Amniotic stem cell (primary cell): ENCODE data around the gene SLC6A7.

Experiments used
- DNase-seq: peaks from one replicate; lab custom pipeline; 2025; lab: John Stamatoyannopoulos, UW

Gene SLC6A7

DNA sequence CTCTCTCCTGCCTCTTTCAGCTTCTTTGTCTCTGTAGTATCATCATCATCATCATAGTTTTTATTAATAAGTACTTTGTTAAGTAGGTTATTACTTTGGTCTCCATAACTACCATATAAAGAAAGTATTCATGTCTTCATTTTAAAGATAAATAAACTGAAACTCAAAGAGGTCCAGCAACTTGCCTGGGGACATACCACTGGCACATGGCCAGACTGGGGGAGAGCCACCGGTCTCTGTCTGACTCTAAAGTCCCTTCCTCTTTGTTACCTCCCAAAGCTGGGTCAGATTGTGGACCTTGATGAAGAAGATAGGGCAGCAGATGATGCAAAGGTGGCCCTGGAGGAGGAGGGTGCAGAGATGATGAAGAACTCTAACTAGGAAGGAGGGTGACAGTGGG is 14.8 kb upstream of the SLC6A7 start:
- DNase-seq = no peak

DNA sequence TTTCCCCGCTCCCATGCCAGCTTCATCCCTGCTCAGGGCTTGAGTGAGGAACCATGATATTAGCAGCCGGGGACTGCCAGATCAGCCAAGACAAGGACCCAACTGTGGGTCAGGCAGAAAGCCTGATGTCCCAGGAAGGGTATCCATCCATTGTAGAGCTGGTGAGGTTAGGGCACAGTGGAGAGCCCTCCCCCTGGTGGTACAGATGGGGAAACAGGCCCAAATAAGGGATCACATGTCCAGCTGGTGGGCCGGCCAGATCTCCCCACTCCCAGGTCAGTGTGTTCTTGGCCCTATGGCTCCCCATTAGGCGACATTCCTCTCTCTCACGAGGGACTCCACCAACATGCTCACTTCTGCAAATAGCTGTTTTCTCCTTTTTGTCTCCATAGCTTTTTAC is 14.3 kb upstream of the SLC6A7 start:
- no peak for DNase-seq

DNA sequence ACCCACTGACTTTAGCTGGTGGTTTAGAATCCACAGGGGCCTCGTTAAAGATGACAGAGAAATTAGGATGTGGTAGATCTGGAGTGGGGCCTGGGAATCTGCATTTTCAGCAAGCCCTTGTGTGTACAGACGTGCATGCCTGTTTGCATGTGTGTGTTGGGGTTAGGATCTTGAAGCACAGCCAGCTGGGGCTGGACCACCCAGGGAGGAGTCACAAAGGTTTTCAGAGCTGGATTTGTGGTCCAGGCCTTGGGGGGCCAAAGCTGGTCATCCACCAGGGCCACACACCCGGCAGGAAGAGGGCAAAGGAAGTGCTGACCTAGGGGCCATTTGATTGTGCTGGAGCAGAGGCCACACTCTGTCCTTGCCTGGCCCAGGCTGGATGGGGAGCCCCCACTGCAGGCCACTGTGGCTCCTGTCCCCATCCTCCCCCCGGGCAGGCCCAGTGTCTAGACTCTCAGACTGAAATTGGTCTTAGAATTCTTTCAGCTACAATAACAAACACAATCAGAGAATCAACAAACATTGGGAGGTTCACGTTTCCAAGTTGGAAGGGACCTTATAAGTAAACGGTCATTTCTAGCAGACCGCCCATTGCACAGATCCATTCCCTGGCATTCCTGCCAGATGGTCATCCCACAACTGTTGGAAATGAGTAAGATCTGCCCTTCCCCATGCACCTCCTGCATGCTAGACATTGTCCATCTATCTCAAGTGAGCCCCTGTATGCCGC is 13.0 kb upstream of the SLC6A7 start:
- no peak for DNase-seq

DNA sequence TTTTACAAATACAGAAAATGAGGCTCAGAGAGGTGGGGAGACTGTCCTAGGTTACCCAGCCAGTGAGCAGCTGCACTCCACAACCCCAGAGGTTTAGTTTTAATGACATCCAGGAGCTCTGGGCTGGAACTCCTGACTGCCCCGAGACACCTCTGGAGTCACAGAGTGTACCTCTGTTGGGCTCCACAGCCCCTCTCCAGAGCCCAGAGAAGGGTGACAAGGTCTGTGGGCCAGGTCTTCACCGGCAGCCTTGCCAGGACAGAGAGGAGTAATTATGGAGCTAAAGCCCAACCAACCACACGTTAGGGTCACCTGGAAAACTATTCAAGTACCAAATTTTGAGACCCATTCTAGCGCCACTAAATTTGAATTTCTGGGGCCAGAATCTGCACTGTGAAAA is 12.1 kb upstream of the SLC6A7 start:
- no peak for DNase-seq

DNA sequence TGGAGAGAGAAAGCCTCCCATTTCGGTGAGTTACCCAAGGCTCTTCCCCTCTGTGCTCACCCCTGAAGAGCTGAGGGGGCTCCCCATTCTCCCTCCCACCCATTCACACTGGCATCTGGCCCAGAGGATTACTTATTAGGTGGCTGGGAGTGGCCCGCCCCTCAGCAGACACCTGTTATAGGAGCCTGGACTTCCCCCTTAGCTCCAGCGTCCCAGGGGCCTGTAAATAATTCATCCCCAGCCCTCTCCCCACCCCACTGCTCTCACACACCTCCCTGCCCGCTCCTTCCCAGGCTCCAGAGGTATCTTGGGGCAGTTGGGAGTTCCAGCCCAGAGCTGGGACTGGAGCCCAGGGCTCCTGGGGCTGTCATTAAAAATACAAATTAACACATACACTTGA is 11.6 kb upstream of the SLC6A7 start:
- no peak for DNase-seq

DNA sequence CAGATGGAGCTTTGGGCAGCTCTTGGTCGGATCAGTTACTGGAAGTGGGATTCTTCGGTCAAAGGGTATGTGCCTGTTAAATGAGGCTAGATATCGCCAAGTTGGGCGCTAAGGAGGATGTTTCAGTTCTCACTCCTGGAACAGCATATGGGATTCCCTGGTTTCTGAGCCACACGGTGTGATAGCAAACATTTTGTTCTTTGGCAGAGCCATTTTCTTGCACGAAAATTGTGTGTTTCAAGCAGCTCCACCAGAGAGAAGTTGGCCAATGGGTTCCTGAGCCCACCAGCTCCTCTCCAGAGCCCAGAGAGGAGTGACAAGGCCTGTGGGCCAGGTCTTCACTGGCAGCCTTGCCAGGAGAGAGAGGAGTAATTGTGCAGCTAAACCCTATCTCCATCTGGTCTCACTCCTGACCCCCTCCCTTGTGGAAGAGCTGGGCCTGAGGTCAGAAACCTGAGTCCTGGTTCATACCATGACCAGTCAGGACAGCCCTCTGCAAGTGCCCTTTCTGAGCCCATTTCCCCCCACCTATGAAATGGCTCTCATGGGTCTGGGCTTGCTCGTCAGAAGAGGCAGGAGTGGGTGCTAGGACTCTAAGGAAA is 10.7 kb upstream of the SLC6A7 start:
- DNase-seq = no peak

DNA sequence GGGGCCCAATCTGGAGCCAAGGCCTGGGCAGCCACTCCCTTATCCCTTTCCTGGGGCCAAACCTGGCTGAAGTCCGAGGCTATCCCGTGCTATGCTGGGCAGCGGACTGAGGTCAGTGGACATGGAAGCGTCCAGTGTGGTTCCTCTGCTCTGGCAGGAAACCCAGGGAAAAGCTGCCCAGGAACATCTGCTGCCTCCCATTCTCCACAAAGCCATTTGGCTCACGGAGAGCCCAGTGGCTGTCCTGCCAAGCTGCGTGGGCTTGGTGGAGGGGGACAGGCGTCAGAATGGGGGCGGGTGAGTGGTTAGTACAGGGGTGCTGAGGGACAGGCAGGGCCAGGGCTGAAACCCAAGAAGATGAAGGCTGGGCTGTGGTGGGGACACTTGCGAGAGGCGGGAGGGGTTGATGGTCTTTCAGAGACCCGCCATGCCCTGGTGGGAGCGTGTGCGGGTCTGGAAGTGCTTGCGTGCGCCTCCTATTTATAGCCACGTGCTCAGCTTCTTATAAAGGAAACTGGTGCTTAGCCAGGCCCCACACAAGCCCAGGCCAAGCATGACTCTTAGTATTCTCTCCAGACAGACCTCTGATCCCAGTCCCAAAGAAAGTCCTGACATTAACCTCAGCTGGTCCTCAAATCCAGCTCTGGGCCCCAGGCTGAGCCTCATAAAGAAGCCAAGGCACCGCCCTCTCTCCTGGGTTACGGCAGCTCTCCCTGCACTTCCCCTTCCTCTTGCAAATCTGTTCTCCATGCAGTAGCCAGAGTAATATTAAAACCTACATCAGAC is 9.4 kb upstream of the SLC6A7 start:
- no peak for DNase-seq

DNA sequence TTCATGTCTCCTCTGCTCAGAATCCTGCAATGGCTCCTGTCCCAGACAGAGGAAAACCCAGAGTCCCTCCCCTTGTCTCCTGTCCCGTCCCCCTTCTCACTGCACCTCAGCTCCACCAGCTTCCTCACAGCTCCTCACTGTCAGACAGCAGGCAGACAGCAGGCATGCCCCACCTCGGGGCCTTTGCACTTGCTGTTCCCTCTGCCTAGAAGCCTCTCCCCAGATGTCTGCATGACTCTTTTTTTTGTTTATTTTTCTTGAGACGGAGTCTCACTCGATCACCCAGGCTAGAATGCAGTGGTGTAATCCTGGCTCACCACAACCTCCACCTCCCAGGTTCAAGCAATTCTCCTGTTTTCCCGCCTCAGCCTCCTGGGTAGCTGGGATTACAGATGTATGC is 8.8 kb upstream of the SLC6A7 start:
- no peak for DNase-seq

DNA sequence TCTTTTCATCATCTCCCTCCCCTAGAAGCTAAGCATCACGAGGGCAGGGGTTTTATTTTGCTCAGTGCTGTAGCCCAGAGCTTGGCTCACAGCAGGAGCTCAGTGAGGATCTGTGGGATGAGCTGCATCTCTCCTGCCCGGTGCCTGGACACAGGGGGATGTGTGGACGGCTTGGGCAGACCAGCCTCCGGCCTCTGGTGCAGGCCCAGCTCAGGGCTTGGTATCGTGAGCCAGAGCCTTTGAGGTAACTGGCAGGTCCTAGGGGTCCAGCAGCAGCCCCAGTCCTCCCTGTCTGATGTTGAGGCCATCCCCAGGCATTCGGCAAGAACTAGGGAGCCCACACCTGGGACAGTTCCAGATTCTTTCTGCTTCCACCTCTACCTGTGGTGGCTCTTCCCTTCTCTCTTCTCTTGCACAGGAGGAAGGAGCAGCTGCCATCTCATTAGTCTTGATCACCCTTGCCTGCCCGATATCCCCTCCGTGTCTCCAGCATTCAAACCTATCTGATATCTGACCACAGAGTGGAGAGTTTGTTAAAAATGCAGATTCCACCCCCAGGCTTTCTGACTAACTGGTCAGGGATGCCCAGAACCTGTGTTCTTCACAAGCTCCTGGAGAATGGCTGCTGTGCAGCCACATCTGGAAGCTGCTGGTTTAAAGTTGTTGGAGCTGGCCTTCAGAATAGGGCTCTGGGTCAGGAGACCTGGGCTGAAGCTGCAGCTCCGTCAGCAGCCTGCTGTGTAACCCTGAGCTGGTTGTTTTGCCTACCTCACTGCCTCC is 7.9 kb upstream of the SLC6A7 start:
- no peak for DNase-seq

DNA sequence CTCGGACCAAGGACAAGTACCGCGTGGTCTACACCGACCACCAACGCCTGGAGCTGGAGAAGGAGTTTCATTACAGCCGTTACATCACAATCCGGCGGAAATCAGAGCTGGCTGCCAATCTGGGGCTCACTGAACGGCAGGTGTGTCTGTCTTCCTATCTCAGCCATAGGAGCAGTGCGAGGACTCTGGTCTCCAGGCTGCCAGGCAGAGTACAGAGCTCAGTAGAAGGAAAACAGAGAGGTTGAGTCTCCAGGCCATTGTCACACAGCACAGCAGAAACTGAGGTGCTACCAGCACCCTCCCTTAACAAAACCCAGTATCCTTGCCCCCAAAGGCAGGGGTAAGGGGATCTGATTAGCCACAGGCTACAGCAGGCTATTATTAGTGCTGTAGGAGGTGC is 7.1 kb upstream of the SLC6A7 start:
- no peak for DNase-seq

DNA sequence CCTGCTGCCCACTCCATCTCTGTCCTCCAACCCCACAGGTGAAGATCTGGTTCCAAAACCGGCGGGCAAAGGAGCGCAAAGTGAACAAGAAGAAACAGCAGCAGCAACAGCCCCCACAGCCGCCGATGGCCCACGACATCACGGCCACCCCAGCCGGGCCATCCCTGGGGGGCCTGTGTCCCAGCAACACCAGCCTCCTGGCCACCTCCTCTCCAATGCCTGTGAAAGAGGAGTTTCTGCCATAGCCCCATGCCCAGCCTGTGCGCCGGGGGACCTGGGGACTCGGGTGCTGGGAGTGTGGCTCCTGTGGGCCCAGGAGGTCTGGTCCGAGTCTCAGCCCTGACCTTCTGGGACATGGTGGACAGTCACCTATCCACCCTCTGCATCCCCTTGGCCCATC is 6.4 kb upstream of the SLC6A7 start:
- no peak for DNase-seq

DNA sequence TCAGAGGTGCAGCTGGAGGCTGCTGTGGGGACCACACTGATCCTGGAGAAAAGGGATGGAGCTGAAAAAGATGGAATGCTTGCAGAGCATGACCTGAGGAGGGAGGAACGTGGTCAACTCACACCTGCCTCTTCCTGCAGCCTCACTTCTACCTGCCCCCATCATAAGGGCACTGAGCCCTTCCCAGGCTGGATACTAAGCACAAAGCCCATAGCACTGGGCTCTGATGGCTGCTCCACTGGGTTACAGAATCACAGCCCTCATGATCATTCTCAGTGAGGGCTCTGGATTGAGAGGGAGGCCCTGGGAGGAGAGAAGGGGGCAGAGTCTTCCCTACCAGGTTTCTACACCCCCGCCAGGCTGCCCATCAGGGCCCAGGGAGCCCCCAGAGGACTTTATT is 5.9 kb upstream of the SLC6A7 start:
- no peak for DNase-seq

DNA sequence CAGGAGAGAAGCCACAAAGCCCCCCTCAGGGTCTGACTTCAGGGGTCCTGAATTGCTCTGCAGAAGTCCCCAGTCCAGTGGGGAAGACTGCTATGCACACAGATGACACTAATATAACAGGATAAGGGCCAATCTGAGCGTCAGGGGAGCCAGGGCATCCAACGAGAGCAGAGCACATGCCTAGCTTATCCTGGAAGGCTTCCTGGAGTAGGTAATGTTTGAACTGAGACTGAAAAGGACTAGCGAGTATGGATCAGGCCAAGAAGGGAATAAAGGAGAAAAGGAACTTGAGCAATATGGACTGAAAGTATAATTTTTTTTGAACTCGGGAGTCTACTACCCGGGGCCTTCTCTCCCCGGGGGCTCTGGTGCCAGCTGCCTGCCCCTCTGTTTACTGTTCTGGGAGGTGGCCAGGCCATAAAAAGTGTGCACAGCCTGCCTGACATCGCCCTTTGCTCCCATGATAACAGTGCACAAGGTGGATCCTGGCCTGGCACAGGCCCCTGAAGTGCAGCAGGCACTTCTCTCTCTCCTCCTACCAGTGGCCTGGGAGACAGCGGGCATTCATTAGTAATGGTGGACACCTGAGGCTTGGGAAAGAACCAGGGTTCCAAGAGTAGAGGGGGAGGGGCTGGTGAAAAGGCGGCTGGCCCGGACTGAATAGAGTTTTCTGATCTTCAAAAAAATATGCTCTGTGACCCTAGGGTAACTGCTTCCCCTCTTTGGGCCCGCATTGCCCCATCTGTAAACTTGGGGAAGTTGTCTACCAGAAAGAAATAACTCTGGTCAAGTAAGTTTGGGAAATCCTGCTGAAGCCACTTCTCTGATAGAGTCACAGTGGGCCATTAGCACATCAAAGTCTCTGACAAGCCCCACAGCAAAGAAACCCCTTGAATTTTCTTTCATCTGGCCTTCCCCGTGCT is 4.6 kb upstream of the SLC6A7 start:
- no peak for DNase-seq

DNA sequence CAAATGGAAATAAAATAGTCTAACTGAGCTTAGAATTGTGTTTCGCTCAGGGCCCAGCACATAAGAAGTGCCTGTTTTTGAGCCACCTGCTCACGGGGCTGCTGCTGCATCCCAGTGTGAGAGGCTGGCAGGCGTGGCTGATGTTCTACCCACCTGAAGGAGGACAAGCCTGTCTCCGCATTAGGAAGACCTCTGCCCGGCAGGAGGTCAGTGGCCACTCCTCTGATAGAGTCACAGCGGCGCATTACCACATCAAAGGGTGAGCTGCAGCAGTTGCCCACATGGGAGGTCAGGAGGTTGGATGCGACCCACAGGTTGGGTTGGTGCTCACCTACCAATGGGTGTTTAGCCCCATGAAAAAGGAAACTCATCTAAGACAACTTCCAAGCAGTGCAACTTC is 3.7 kb upstream of the SLC6A7 start:
- DNase-seq = no peak

DNA sequence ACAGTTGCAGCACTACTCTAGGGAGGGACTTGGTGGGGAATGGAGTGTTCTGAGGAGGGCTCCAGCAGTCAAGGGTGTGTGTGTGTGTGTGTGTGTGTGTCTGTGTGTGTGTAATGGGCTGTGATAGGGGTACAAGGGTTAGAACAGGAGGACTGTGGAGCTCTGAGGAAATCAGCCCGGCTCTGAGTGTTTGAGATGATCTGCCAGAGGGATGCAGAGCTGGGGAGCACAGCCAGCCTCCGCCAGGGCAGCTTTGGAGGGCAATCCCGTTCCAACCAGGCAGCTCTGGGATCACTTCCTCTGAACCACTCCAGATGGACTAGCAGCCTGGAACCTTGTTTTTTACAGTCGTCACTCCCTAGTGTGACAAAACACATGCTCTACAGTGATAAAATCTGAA is 3.0 kb upstream of the SLC6A7 start:
- DNase-seq = no peak

DNA sequence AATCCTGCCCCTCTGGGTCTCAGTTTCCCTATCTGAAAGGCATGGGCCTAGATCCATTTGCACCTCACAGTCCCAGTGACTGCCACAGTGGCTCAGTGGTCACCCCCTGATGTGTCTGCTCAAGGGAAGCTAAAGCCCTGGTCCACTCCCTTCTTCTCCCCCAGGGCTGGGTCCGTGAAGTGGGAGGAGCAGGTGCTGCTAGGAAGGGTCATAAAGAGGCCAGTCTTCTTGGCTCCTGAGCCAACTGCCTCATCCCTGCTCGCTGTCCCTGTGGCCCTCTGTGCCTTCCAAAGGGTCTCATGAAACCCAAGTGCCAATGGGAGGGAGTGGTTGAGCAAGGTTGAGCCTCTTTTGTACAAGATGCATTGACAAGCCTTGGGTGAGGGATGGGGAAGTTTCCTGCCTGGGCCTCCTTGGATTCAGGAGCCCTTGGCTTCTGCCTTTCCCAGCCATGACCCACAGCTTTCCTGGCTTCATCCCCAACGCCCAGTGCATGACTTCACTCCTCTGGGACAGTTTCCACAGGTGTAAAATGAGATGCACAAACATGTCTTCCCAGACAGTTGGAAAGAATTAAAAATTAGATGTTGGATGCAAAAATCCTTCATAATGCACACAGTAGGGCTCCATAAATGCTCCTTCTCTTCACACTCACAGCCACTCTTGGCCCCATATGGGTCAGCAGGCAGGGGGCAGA is 1.6 kb upstream of the SLC6A7 start:
- no peak for DNase-seq

DNA sequence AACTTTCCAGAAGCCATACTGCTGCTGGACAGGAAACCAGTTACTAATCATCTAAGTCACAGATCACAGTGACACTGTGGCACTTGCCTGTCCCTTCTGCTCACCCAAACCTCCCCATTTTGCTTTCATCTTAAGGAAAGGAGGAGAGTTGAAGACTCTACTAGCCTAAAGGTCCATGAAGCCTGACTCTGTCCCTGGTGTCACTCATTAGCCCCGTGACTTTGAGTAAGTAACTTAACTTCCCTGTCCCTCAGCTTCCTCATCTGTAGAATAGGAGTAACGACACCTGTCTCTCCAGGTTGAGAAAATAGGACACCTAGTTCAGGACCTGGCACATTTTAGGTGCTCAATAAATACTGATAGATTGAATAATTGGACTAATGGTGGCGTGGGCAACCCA is 536 bp upstream of the SLC6A7 start:
- no peak for DNase-seq

DNA sequence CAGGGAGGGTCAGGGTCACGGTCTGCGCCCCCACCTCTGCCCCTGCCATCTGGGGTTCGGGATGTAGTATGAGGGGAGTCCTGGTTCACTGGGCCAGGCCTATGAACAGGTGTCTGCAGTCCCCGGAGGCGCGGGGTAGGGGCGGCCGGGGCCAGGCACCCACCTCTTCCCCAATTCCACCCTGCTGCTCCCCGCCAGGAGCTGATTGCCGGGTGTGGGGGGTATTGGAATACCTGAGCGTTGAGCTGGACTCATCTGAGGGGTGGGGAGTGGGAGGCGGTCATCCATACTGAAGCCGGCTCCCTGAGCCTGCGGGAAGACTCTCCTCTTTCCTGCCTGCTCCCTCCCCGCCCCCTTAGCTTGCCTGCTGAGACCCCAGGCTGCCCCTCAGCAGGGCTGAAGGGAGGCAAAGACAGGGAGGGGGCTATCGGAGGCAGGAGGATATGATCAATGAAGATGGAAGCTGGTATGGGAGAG is 679 bp downstream of the SLC6A7 start:
- DNase-seq = no peak

DNA sequence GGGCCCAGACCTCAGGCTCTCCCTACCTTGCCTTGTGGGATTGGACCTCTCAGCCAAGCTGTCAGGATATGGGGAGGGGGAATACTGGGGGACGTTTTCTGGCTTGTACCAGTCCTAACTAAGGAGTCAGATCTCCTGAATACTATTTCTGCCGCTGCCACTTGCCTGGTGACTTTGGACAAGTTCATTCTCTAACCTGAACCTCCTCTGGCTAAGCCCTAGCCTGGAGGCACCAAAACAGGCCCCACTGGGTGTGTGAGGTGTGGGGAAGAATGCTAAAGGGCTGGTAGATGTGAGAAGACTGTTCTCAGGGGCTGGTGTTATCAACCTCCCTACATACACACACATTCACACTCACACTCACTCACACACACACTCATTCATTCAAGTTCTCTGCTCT is 1.1 kb downstream of the SLC6A7 start:
- DNase-seq = no peak

DNA sequence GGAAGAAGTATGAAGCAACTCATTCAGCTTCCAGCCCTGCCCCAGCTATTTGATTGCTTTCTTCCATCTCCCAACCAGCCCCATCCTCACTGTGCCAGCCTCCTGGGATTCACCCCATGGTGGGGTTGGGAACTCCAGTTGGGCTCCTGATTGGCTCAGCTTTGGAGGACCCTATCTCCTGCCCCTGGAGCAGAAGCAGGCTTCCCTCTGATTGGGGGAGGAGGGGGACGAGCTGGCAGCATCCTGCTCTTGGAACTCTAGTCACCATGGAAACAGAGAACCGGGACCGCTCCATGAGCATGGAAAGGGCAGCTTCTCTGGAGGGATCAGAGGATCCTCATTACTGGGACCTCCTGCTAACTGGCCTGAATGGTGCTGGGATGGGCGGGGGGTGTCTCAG is 2.6 kb downstream of the SLC6A7 start:
- no peak for DNase-seq
